ENCODE results near the gene SERPINB1.

The SERPINB1 gene

DNA sequence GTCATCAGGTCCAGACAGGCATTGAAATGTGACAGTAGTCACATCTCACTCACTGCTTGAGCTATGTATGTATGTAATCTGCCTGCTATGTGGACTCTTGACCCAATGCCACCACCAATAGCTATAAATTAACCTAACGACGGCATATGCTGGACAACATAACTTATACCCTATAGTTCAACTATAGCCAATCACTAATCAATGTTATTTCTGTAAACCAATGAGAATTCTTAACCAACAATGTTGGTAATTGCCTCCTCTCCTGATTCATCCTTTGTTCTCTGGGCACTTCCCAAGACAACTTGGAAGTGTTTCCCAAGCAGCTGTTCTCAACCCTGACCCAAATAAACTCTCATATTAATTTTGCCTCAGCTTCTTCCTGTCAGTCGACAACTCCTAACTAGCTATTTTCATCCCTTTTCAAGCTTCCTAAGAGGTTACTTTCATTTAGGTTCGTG lies 24.1 kb upstream of the SERPINB1 start:
- no peak overlapping the region for H3K27ac ChIP-seq (ENCODE audit: extremely low read depth, low read depth, low read length)
- TF ChIP-seq ZNF350 (tag by site-specific recombination; IDR thresholded peaks at IDR 0.05) (no peak), ZNF692 (tag by site-specific recombination; IDR thresholded peaks at IDR 0.05) (no peak), ZNF785 (tag by site-specific recombination; IDR thresholded peaks at IDR 0.05) (no peak), ZNF23 (tag by site-specific recombination; IDR thresholded peaks at IDR 0.05; ENCODE audit: borderline replicate concordance) (no peak), ZSCAN4 (tag by site-specific recombination; IDR thresholded peaks at IDR 0.05) (no peak), SETDB1 (IDR thresholded peaks at IDR 0.05; ENCODE audit: insufficient read length, low read length) (no peak), ZNF335 (tag by site-specific recombination; conservative IDR thresholded peaks at IDR 0.05) (no peak), ZNF624 (tag by site-specific recombination; IDR thresholded peaks at IDR 0.05) (no peak), KLF1 (tag by site-specific recombination; IDR thresholded peaks at IDR 0.05) (no peak), ZNF518A (tag by site-specific recombination; conservative IDR thresholded peaks at IDR 0.05; ENCODE audit: low read depth) (no peak), ZFP3 (tag by site-specific recombination; IDR thresholded peaks at IDR 0.05; ENCODE audit: low read depth) (no peak)
- no peaks in the 10 kb centered on the region for H3K36me3 ChIP-seq (ENCODE audit: control insufficient read depth in 2 of 2, insufficient read depth in 1 of 2, low read length in 2 of 2)
- H3K9me3 ChIP-seq (ENCODE audit: control insufficient read depth, insufficient read depth, low read depth, low read length) = no peaks in the 10 kb centered on the region
- ChIA-PET POLR2A (interaction anchor here (1.4 kb wide), 1 partner anchor 8 kb away, joined by 3 read pairs; no protein-coding TSS in a partner anchor), CTCF (interaction anchor here (0.6 to 2.2 kb wide), 7 partner anchors 8 to 200 kb away, joined by 3 to 20 read pairs (median 3); no protein-coding TSS in a partner anchor)
- no peak overlapping the region for H3K4me3 ChIP-seq (ENCODE audit: low read depth, low read length)
- H3K4me1 ChIP-seq (ENCODE audit: control insufficient read depth, insufficient read depth, low read length) = no peaks in the 10 kb centered on the region

GRCh38 chr6:2865270-2865669 lies 23.6 kb upstream of the SERPINB1 start:
- Histone ChIP-seq H3K4me3 (ENCODE audit: low read depth, low read length) (no peak overlapping the region), H3K4me1 (ENCODE audit: control insufficient read depth, insufficient read depth, low read length) (no peaks in the 10 kb centered on the region), H3K27ac (ENCODE audit: extremely low read depth, low read depth, low read length) (no peak overlapping the region), H3K9me3 (ENCODE audit: control insufficient read depth, insufficient read depth, low read depth, low read length) (no peaks in the 10 kb centered on the region), H3K36me3 (ENCODE audit: control insufficient read depth in 2 of 2, insufficient read depth in 1 of 2, low read length in 2 of 2) (no peaks in the 10 kb centered on the region)
- POLR2A ChIA-PET = interaction anchor here (1.4 kb wide), 1 partner anchor 8 kb away, joined by 3 read pairs; no protein-coding TSS in a partner anchor
- CTCF ChIA-PET = interaction anchor here (1.1 to 2.2 kb wide), 3 partner anchors 18 to 201 kb away, joined by 3 to 20 read pairs (median 5); no protein-coding TSS in a partner anchor
- no peak for TF ChIP-seq ZSCAN23 (tag by site-specific recombination; IDR thresholded peaks at IDR 0.05)
- TF ChIP-seq, protein P1, sequence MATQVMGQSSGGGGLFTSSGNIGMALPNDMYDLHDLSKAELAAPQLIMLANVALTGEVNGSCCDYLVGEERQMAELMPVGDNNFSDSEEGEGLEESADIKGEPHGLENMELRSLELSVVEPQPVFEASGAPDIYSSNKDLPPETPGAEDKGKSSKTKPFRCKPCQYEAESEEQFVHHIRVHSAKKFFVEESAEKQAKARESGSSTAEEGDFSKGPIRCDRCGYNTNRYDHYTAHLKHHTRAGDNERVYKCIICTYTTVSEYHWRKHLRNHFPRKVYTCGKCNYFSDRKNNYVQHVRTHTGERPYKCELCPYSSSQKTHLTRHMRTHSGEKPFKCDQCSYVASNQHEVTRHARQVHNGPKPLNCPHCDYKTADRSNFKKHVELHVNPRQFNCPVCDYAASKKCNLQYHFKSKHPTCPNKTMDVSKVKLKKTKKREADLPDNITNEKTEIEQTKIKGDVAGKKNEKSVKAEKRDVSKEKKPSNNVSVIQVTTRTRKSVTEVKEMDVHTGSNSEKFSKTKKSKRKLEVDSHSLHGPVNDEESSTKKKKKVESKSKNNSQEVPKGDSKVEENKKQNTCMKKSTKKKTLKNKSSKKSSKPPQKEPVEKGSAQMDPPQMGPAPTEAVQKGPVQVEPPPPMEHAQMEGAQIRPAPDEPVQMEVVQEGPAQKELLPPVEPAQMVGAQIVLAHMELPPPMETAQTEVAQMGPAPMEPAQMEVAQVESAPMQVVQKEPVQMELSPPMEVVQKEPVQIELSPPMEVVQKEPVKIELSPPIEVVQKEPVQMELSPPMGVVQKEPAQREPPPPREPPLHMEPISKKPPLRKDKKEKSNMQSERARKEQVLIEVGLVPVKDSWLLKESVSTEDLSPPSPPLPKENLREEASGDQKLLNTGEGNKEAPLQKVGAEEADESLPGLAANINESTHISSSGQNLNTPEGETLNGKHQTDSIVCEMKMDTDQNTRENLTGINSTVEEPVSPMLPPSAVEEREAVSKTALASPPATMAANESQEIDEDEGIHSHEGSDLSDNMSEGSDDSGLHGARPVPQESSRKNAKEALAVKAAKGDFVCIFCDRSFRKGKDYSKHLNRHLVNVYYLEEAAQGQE (tag by site-specific recombination; IDR thresholded peaks at IDR 0.05) = no peak
- no peak for TF ChIP-seq ZNF211 (tag by site-specific recombination; IDR thresholded peaks at IDR 0.05; ENCODE audit: low read depth)
- TF ChIP-seq ZNF624 (tag by site-specific recombination; IDR thresholded peaks at IDR 0.05) = no peak
- no peak for TF ChIP-seq ZNF670 (tag by site-specific recombination; IDR thresholded peaks at IDR 0.05; ENCODE audit: low read depth)
- TF ChIP-seq, protein P2, sequence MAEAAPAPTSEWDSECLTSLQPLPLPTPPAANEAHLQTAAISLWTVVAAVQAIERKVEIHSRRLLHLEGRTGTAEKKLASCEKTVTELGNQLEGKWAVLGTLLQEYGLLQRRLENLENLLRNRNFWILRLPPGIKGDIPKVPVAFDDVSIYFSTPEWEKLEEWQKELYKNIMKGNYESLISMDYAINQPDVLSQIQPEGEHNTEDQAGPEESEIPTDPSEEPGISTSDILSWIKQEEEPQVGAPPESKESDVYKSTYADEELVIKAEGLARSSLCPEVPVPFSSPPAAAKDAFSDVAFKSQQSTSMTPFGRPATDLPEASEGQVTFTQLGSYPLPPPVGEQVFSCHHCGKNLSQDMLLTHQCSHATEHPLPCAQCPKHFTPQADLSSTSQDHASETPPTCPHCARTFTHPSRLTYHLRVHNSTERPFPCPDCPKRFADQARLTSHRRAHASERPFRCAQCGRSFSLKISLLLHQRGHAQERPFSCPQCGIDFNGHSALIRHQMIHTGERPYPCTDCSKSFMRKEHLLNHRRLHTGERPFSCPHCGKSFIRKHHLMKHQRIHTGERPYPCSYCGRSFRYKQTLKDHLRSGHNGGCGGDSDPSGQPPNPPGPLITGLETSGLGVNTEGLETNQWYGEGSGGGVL (tag by site-specific recombination; IDR thresholded peaks at IDR 0.05) = no peak
- TF ChIP-seq PATZ1 (tag by site-specific recombination; IDR thresholded peaks at IDR 0.05) = no peak
- TF ChIP-seq ZNF623 (tag by site-specific recombination; IDR thresholded peaks at IDR 0.05) = no peak
